ENCODE measurements around the gene TMEM229B. TPM values are rescaled to one million over a fixed set of nuclear protein-coding genes. Genes with fewer than 3 reads are reported as not detected.
"Not testable (repeated sequence)": the region's sequence is repeated elsewhere in the genome, so short reads cannot be mapped to it uniquely, and the experiment has no call there.

TMEM229B gene
- total and polyA plus RNA-seq, 5 experiments from 2014 or later, result 17.2 to 27.5 (median 22.5) TPM

DNA sequence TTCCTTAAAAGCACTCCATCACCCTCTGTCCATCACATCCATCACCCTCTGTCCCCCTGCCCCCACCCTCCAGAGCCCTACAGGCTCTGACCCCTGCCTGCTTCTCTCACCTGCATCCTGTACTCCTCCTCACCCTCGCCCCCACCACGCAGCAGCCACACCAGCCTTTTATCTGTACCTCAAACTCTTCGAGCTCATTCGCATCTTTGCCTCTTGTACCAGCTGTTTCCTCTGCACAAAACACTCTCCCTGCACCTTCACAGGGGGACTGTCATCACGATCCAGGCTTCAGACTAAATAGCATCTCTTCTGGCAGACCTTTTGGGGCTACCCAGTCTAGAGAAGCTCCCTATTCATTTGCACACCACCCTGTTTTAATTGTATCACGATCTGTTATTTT lies 24.1 kb downstream of the TMEM229B start:
- Mint-ChIP-seq H3K27me3 (no peaks in the 10 kb centered on the region), H3K9me3 (no peaks in the 10 kb centered on the region), H3K36me3 (no peaks in the 10 kb centered on the region), H3K4me3 (peak overlapping the region; percentile 23 to 88 (median 54)), H3K27ac (peak overlapping the region; percentile 30 to 97 (median 88)), H3K4me1 (peaks cover 28 to 55% (median 45%) of the 10 kb centered on the region in 4 donors)
- DNase-seq (peak in 9 of 10 donors; percentile 7 to 88 (median 63)), ATAC-seq (peak; percentile 81 to 93)
- POLR2A ChIA-PET, result interaction anchor here (2.4 to 7.2 kb wide), 2 partner anchors 24 to 37 kb away, joined by 5 to 41 read pairs; partner anchors contain the start of gene TMEM229B

DNA sequence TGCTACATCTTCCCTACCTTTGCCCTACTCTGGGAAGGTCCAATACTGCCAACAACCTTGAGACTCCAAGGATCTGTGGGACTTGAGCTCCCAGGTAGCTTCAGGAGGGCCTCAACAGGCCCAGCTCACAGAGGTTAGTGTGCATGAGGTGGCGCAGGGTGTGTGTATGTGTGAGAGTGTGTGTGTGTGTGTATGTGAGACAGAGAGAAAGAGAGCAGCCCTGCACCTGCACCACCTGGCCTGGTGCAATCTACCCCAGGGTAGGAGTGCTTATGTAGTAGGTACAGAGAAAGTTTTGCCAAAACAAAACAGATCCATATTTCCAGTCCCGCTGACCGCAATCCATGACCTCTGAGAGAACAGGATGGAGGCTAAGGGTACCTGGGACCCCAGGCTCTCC lies 24.6 kb downstream of the TMEM229B start:
- Mint-ChIP-seq H3K4me1 (peaks cover 28 to 52% (median 45%) of the 10 kb centered on the region in 4 donors), H3K4me3 (peak overlapping the region in 7 of 10 donors; percentile 6 to 88 (median 58)), H3K27me3 (no peaks in the 10 kb centered on the region), H3K9me3 (no peaks in the 10 kb centered on the region), H3K27ac (peak overlapping the region; percentile 3 to 97 (median 72)), H3K36me3 (no peaks in the 10 kb centered on the region)
- ATAC-seq (peak in 1 of 2 donors; percentile 13), DNase-seq (peak in 1 of 10 donors; percentile 29)
- POLR2A ChIA-PET, result interaction anchor here (2.4 to 7.2 kb wide), 2 partner anchors 24 to 36 kb away, joined by 5 to 41 read pairs; partner anchors contain the start of gene TMEM229B

DNA sequence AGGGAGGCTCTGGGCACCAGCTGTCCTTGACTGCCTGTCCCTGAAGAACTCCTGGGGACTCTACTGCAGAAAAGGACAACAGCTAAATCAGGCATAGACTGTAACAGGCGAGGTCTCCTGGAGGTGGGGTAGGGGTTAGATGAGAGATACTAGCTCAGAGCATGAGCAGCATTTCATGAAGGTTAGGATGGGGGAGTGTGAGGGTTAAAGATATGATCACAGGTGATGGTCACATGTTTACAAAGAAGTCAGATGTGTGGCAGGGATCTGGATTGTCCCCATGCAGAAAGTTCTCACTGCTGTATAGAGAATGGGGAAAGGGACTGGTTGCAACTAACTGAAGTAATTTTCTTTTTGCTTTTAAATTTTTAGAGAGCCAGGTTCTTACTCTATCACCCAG lies 26.5 kb downstream of the TMEM229B start:
- POLR2A ChIA-PET, result no interaction called here
- Mint-ChIP-seq H3K4me1 (peaks cover 22 to 36% (median 31%) of the 10 kb centered on the region in 4 donors), H3K4me3 (no peak overlapping the region), H3K36me3 (no peaks in the 10 kb centered on the region), H3K9me3 (no peaks in the 10 kb centered on the region), H3K27ac (peak overlapping the region in 4 of 10 donors; percentile 13 to 84 (median 44)), H3K27me3 (no peaks in the 10 kb centered on the region)
- ATAC-seq, result no peak
- no peak for DNase-seq

DNA sequence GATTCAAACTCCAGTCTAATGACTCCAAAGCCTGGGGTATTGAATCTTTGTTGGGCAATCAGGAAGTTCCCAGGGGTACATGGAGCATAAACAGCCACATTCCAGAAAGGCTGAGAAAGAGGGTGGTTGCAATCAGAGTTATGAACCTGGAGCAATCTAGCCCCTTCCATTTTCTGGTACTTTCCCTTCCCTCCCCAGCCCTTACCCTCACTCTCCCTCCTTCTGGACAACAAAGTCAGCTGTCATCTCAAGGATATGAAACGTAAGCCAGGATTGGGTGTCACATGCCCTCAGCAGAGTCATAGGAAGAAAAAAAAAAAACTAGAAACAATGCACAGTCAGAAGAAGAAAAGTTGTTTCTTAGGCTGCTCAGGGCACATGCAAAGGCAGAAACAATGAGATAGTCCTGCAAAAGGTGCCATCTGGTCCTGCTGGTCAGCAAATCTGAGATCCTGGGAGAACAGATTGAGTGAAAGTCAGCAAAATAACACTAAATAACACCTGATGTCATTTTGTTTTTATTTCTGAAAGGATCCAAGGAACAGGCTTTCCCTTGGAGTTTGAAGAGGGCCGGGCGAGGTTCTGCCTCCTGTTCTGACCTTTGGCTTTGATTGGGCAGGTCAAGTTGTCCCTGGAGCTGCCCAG lies 27.1 kb downstream of the TMEM229B start:
- Mint-ChIP-seq H3K9me3 (peaks cover 0 to 2% (median 0%) of the 10 kb centered on the region in 9 donors), H3K4me1 (peaks cover 20 to 33% (median 29%) of the 10 kb centered on the region in 4 donors), H3K4me3 (no peak overlapping the region), H3K36me3 (no peaks in the 10 kb centered on the region), H3K27me3 (no peaks in the 10 kb centered on the region), H3K27ac (peak overlapping the region in 4 of 10 donors; percentile 28 to 84 (median 56))
- no peak for DNase-seq
- ATAC-seq, result no peak
- POLR2A ChIA-PET, result no interaction called here

DNA sequence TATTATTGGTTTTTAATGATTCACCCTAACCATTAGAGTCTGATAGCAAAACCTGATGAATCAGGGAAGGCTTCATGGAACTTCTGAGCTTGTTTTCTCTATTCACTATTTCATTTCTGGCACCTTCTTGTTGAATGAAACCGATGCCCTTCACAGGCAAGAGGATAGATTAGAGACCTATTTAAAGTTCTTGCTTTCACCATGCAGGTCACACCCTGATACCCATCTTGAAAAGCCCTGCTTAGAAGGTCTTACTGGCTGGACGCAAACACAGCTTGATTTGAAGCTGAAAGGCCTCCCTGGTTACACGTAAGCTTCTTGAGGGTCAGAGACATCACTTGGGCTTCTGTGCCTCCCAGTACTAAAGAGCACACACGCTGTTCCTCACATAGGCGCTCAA lies 29.2 kb downstream of the TMEM229B start:
- Mint-ChIP-seq H3K9me3 (peaks cover 0 to 2% (median 0%) of the 10 kb centered on the region in 9 donors), H3K27ac (peak overlapping the region in 1 of 10 donors; percentile 34), H3K27me3 (peaks cover 0 to 1% (median 0%) of the 10 kb centered on the region in 5 donors), H3K4me1 (peaks cover 8 to 12% (median 9%) of the 10 kb centered on the region in 4 donors), H3K4me3 (no peak overlapping the region), H3K36me3 (no peaks in the 10 kb centered on the region)
- ATAC-seq, result no peak
- no peak for DNase-seq
- POLR2A ChIA-PET, result no interaction called here

DNA sequence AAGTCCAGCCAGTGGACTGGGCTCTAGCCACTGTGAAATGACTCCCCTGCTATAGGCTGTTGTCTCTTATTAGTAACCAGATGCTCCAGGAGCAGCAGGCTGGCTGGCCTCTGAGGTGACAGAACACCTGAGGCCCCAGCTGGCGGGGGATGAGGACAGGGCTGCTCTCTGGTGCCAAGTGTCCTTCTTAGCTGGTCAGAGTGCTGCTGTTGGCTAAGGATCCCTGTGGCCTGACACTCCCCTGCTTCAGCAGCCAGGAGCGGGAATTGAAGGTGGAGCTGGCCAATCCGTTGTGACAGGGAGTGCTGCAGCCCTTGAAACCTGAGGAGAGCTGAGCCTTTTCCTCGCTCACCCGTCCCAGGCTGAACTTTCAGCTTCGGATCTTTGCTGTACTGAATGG lies 30.7 kb downstream of the TMEM229B start:
- H3K4me1 Mint-ChIP-seq, result peaks cover 0 to 3% (median 1%) of the 10 kb centered on the region in 4 donors
- DNase-seq (no peak), ATAC-seq (no peak)
- H3K27me3 Mint-ChIP-seq, result peaks cover 0 to 1% (median 0%) of the 10 kb centered on the region in 5 donors
- peaks cover 0 to 2% (median 0%) of the 10 kb centered on the region in 9 donors for H3K9me3 Mint-ChIP-seq
- peak overlapping the region in 2 of 10 donors; percentile 10 to 60 for H3K27ac Mint-ChIP-seq
- POLR2A ChIA-PET, result no interaction called here
- H3K36me3 Mint-ChIP-seq, result no peaks in the 10 kb centered on the region
- no peak overlapping the region for H3K4me3 Mint-ChIP-seq

DNA sequence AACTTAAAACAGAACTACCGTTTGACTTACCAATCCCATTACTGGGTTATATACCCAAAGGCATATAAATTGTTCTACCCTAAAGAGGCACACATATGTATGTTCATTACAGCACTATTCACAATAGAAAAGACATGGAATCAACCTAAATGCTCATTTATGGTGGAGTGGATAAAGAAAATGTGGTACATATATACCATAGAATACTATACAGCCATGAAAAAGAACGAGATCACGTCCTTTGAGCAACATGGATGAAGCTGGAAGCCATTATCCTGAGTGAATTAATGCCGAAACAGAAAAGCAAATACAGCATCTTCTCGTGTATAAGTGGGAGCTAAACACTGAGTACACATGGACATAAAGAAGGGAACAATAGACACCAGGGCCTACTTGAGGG lies 31.8 kb downstream of the TMEM229B start:
- Mint-ChIP-seq H3K9me3 (peaks cover 0 to 2% (median 0%) of the 10 kb centered on the region in 9 donors), H3K27me3 (peaks cover 0 to 1% (median 0%) of the 10 kb centered on the region in 5 donors), H3K36me3 (no peaks in the 10 kb centered on the region), H3K4me3 (no peak overlapping the region), H3K4me1 (no peaks in the 10 kb centered on the region), H3K27ac (no peak overlapping the region)
- ATAC-seq, result no peak
- DNase-seq, result no peak
- POLR2A ChIA-PET, result no interaction called here

DNA sequence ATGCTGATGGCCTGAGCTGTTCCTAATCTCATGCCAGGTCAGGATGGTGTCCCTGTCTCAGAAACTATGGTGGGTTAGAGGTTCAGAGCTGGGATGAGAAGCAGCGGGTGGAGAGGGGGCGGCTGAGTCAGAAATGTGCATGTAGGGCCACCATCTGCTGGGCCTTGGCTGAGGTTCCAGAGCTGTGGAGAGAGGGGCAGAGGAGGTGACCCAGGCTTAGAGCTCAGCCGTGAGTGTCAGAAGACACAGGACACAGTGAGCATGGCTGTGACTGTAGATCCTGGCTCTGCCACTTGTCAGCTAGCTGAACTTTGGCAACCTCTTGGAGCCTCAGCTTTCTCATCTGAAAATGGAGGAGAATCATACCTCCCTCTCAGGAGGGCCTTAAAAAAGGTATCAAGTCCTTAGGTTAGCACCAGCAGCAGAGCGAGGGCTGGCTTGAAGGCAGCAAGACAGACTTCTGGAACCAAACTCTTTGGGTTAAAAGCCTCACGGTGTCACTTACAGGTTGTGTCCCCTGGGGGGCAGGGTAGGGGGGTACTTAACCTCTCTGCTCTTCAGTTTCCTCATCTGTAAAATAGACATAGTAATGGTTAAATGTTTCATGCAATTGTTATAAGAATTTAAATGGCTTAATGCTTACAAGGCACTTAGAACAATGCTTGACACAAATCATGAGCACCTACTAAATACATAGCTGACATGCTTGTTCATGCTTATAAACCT lies 34.8 kb downstream of the TMEM229B start:
- Mint-ChIP-seq H3K27me3 (peaks cover 0 to 3% (median 0%) of the 10 kb centered on the region in 5 donors), H3K27ac (no peak overlapping the region), H3K4me3 (no peak overlapping the region), H3K9me3 (peaks cover 0 to 9% (median 4%) of the 10 kb centered on the region in 9 donors), H3K36me3 (peaks cover 0 to 11% (median 6%) of the 10 kb centered on the region in 3 donors), H3K4me1 (no peaks in the 10 kb centered on the region)
- DNase-seq, result no peak
- ATAC-seq, result no peak
- POLR2A ChIA-PET, result no interaction called here

DNA sequence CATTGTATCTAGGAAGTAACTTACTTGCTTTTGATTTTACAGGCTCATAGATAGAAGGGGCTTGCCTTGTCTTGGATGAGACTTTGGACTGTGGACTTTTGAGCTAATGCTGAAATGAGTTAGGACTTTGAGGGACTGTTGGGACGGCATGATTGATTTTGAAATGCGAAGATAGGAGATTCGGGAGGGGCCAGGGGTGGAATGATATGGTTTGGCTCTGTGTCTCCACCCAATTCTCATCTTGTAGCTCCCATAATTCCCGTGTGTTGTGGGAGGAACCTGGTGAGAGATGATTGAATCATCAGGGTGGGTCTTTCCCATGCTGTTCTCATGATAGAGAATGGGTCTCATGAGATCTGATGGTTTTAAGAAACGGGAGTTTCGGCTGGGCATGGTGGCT lies 36.9 kb downstream of the TMEM229B start:
- DNase-seq, H3K9me3 Mint-ChIP-seq, ATAC-seq, H3K4me1 Mint-ChIP-seq, POLR2A ChIA-PET, H3K27me3 Mint-ChIP-seq, H3K4me3 Mint-ChIP-seq: not testable (repeated sequence)
- H3K36me3 Mint-ChIP-seq, result peaks cover 0 to 11% (median 6%) of the 10 kb centered on the region in 3 donors
- H3K27ac Mint-ChIP-seq, result peak overlapping the region in 1 of 10 donors; percentile 7

DNA sequence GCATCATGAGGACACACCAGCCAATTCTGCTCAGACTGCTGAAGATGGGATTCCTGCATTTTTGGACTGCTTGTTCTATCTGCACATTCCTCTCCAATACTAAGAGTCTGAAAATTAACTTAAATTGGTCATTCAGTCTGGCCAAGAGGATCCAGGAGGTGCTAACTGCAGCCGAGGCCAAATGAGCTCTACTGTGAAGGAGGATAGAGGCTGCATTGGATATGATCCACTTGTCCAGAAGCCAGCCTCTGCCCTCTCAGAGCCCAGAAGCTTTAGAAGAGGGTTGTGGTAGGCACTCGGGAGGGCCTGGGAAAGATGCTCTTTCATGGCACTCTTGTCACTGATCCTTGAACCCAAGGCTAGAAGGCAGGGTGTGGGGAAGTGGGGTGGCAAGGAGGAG lies 39.4 kb downstream of the TMEM229B start:
- POLR2A ChIA-PET, result interaction anchor here (0.6 kb wide), 1 partner anchor 91 kb away, joined by 4 read pairs; no protein-coding TSS in a partner anchor
- Mint-ChIP-seq H3K36me3 (peaks cover 0 to 11% (median 6%) of the 10 kb centered on the region in 3 donors), H3K9me3 (peaks cover 0 to 9% (median 4%) of the 10 kb centered on the region in 9 donors), H3K27ac (peak overlapping the region in 1 of 10 donors; percentile 57), H3K4me1 (no peaks in the 10 kb centered on the region), H3K27me3 (peaks cover 0 to 7% (median 2%) of the 10 kb centered on the region in 5 donors), H3K4me3 (no peak overlapping the region)
- no peak for DNase-seq
- ATAC-seq, result no peak

DNA sequence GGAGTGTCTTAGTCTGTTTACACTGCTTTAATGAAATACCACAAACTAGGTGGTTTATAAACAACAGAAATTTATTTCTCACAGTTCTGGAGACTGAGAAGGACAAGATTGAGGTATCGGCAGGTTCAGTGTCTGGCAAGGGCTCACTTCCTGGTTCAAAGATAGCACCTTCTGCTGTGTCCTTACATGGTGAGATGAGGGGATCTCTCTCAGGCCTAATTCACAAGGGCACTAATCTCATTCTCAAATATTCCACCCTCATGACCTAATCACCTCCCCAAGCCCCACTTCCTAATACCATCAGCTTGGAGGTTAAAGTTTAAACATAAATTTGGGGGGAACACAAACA lies 41.5 kb downstream of the TMEM229B start:
- Mint-ChIP-seq H3K9me3 (peaks cover 0 to 9% (median 4%) of the 10 kb centered on the region in 9 donors), H3K4me3 (no peak overlapping the region), H3K36me3 (peaks cover 0 to 11% (median 6%) of the 10 kb centered on the region in 3 donors), H3K27ac (no peak overlapping the region), H3K4me1 (no peaks in the 10 kb centered on the region), H3K27me3 (peaks cover 0 to 11% (median 2%) of the 10 kb centered on the region in 5 donors)
- POLR2A ChIA-PET, result no interaction called here
- DNase-seq (no peak), ATAC-seq (no peak)

DNA sequence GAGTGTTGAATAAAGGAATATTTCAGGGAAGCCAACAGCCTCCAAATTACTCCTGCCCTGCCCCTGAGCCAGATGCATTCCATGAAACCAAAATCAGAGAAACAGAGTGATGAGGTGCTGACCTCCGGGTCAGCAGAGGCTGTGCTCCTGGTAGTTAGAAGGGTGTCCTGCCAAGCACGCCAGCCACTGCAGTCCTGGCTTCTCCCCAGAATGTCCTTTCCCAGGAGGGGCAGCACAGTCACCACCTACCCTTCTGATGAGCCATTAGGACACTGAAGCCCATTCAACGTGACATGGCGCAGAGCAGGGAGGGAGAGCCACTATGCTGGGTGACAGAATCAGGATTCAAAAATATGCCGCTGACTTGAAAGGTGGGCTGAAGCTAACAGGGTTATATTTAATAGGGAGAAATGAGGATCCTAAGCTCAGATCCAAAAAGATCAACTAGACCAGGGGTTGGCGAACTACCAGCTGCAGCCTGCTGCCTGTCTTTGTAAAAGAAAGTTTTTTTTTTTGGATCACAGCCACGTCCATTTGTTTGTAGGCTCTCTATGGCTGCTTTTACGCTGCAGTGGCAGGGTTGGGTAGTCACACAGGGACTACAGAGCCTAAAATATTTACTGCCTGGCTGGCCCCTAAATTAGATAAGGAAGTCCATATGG lies 42.0 kb downstream of the TMEM229B start:
- Mint-ChIP-seq H3K4me3 (no peak overlapping the region), H3K9me3 (peaks cover 0 to 9% (median 4%) of the 10 kb centered on the region in 9 donors), H3K27me3 (peaks cover 0 to 10% (median 2%) of the 10 kb centered on the region in 5 donors), H3K36me3 (peaks cover 0 to 11% (median 6%) of the 10 kb centered on the region in 3 donors), H3K27ac (no peak overlapping the region), H3K4me1 (no peaks in the 10 kb centered on the region)
- ATAC-seq (no peak), DNase-seq (no peak)
- POLR2A ChIA-PET, result no interaction called here

Measured in naive thymus-derived CD8-positive, alpha-beta T cell (primary cell).